Measurements from ENCODE around the gene OR10H2. TPM values are rescaled to one million over a fixed set of nuclear protein-coding genes. Genes with fewer than 3 reads are reported as not detected.

Gene OR10H2
- total RNA-seq, 1 experiment from 2014 or later = not detected

GRCh38 chr19:15733895-15734294 is 6.1 kb downstream of the OR10H2 start:
- no peak for DNase-seq (ENCODE audit: unreplicated experiment)
- CTCF ChIA-PET = interaction anchor here (0.6 kb wide), 1 partner anchor 147 kb away, joined by 3 read pairs; no protein-coding TSS in a partner anchor
- H3K27ac Mint-ChIP-seq (ENCODE audit: low read depth, unreplicated experiment) = no peak overlapping the region
- no peak overlapping the region for H3K4me3 Mint-ChIP-seq (ENCODE audit: unreplicated experiment)
- intact Hi-C loops (cut with micrococcal nuclease) = no loop called here
- BruUV-seq (replicated peaks) = no TSS peak
- peaks cover 10% of the 10 kb centered on the region for H3K9me3 Mint-ChIP-seq (ENCODE audit: unreplicated experiment)
- TF ChIP-seq CTCF (IDR thresholded peaks at IDR 0.05; ENCODE audit: unreplicated experiment) = no peak
- no peaks in the 10 kb centered on the region for H3K27me3 Mint-ChIP-seq (ENCODE audit: insufficient read depth, unreplicated experiment)
- no peaks in the 10 kb centered on the region for H3K4me1 Mint-ChIP-seq (ENCODE audit: insufficient read depth, unreplicated experiment)
- no peaks in the 10 kb centered on the region for H3K36me3 Mint-ChIP-seq (ENCODE audit: insufficient read depth, unreplicated experiment)
- POLR2A ChIA-PET = no interaction called here

GRCh38 chr19:15737722-15738121 is 9.9 kb downstream of the OR10H2 start, which contains the start of gene OR10H3:
OR10H3 (plus strand) TSS chr19:15737985; CDS start chr19:15741393, 3,408 bp downstream.
- Mint-ChIP-seq H3K27me3 (ENCODE audit: insufficient read depth, unreplicated experiment) (no peaks in the 10 kb centered on the region), H3K4me3 (ENCODE audit: unreplicated experiment) (no peak within 1 kb of the TSS), H3K27ac (ENCODE audit: low read depth, unreplicated experiment) (no peak within 1 kb of the TSS), H3K4me1 (ENCODE audit: insufficient read depth, unreplicated experiment) (no peaks in the 10 kb centered on the region), H3K9me3 (ENCODE audit: unreplicated experiment) (peaks cover 22% of the 10 kb centered on the region), H3K36me3 (ENCODE audit: insufficient read depth, unreplicated experiment) (no peaks in the 10 kb centered on the region)
- POLR2A ChIA-PET = no interaction called here
- intact Hi-C loops (cut with micrococcal nuclease) = no loop called here
- no TSS peak for BruUV-seq (replicated peaks)
- CTCF ChIA-PET = no interaction called here
- no peak for DNase-seq (ENCODE audit: unreplicated experiment)
- TF ChIP-seq CTCF (IDR thresholded peaks at IDR 0.05; ENCODE audit: unreplicated experiment) = no peak

- no TSS peak for BruUV-seq (replicated peaks)
- H3K4me1 Mint-ChIP-seq (ENCODE audit: insufficient read depth, unreplicated experiment) = no peaks in the 10 kb centered on the region
- no peak for TF ChIP-seq CTCF (IDR thresholded peaks at IDR 0.05; ENCODE audit: unreplicated experiment)
- no peak for DNase-seq (ENCODE audit: unreplicated experiment)
- peaks cover 23% of the 10 kb centered on the region for H3K9me3 Mint-ChIP-seq (ENCODE audit: unreplicated experiment)
- no peak overlapping the region for H3K4me3 Mint-ChIP-seq (ENCODE audit: unreplicated experiment)
- no peaks in the 10 kb centered on the region for H3K27me3 Mint-ChIP-seq (ENCODE audit: insufficient read depth, unreplicated experiment)
- no peaks in the 10 kb centered on the region for H3K36me3 Mint-ChIP-seq (ENCODE audit: insufficient read depth, unreplicated experiment)
- POLR2A ChIA-PET = no interaction called here
- CTCF ChIA-PET = no interaction called here
- H3K27ac Mint-ChIP-seq (ENCODE audit: low read depth, unreplicated experiment) = no peak overlapping the region
- intact Hi-C loops (cut with micrococcal nuclease) = no loop called here
Measured at GRCh38 chr19:15740785-15741184, 13.0 kb downstream of the OR10H2 start.

- Mint-ChIP-seq H3K27ac (ENCODE audit: low read depth, unreplicated experiment) (no peak overlapping the region), H3K27me3 (ENCODE audit: insufficient read depth, unreplicated experiment) (no peaks in the 10 kb centered on the region), H3K4me1 (ENCODE audit: insufficient read depth, unreplicated experiment) (no peaks in the 10 kb centered on the region), H3K9me3 (ENCODE audit: unreplicated experiment) (peaks cover 4% of the 10 kb centered on the region), H3K4me3 (ENCODE audit: unreplicated experiment) (no peak overlapping the region), H3K36me3 (ENCODE audit: insufficient read depth, unreplicated experiment) (no peaks in the 10 kb centered on the region)
- ChIA-PET CTCF (no interaction called here), POLR2A (no interaction called here)
- no peak for TF ChIP-seq CTCF (IDR thresholded peaks at IDR 0.05; ENCODE audit: unreplicated experiment)
- BruUV-seq (replicated peaks) = no TSS peak
- intact Hi-C loops (cut with micrococcal nuclease) = no loop called here
- no peak for DNase-seq (ENCODE audit: unreplicated experiment)
Measured at GRCh38 chr19:15748239-15748638, 20.4 kb downstream of the OR10H2 start.

Measured in MCF 10A (cell line).